Panc1 (cell line): ENCODE results near the gene REN. TPM values are rescaled to one million over a fixed set of nuclear protein-coding genes. Genes with fewer than 3 reads are reported as not detected.

Experiments used
- ATAC-seq: fragments of 200-7000 bp; cut with Tn5 transposase; 2 replicates; pipeline ENCODE4 v1.9.1; 2020; ENCODE audit warnings: mild to moderate bottlenecking, moderate library complexity
- BruUV-seq: library from RNA; stranded (reverse); fragments of 400-500 nt; replicated peaks from 2 replicates; lab custom pipeline; 2021; lab: Mats Ljungman, UMichigan
- CTCF ChIA-PET: fragments of 300-600 bp; sonication (Branson Sonifier 250); formaldehyde crosslinking; loops from one replicate; lab custom pipeline; 2022; ENCODE audit warnings: antibody characterized with exemption; lab: Charles Lee
- POLR2A ChIA-PET: fragments of 300-600 bp; sonication (Branson Sonifier 250); formaldehyde crosslinking; loops from one replicate; lab custom pipeline; 2022; ENCODE audit warnings: antibody characterized with exemption; lab: Charles Lee
- DNase-seq: peaks from one replicate; pipeline ENCODE4 v3.0.0-alpha.2; 2010; ENCODE audit warnings: low read depth, low spot score
- H3K27ac ChIP-seq: 2 replicates; pipeline ENCODE4 v1.5.1; 2011; ENCODE audit warnings: mild to moderate bottlenecking, low read length, inconsistent platforms
- H3K27me3 ChIP-seq: fragments of 200-500 bp; sonication (Bioruptor generic); 2 replicates; pipeline ENCODE4 v1.6.0; 2014; ENCODE audit warnings: low read length, inconsistent platforms; ENCODE audit not compliant: control insufficient read depth, insufficient read depth
- H3K36me3 ChIP-seq: fragments of 200-500 bp; sonication (Bioruptor generic); 2 replicates; pipeline ENCODE4 v1.5.1; 2014; ENCODE audit warnings: inconsistent platforms, mild to moderate bottlenecking, low read length, moderate library complexity; ENCODE audit not compliant: control insufficient read depth, insufficient read depth
- H3K4me1 ChIP-seq: 2 replicates; pipeline ENCODE4 v1.5.1; 2011; ENCODE audit warnings: inconsistent platforms, mild to moderate bottlenecking, low read length, moderate library complexity; ENCODE audit not compliant: control insufficient read depth, insufficient read depth
- H3K4me3 ChIP-seq, 2 experiments: 2 replicates each; pipeline ENCODE4 v1.5.1; 2011 to 2012; ENCODE audit warnings: low read depth in 2 of 2, low read length in 2 of 2, mild to moderate bottlenecking in 2 of 2, inconsistent platforms in 1 of 2, moderate library complexity in 1 of 2
- H3K9me3 ChIP-seq: fragments of 200-500 bp; sonication (Bioruptor generic); 2 replicates; pipeline ENCODE4 v1.5.1; 2014; ENCODE audit warnings: low read depth, mild to moderate bottlenecking, inconsistent platforms, low read length, moderate library complexity; ENCODE audit not compliant: control insufficient read depth, insufficient read depth
- CTCF ChIP-seq: fragments of 450-650 bp; IDR thresholded peaks from 2 replicates; pipeline ENCODE4 v1.5.1; 2017; ENCODE audit warnings: mild to moderate bottlenecking
- POLR2AphosphoS5 ChIP-seq: IDR thresholded peaks from 2 replicates; pipeline ENCODE4 v1.6.1; 2012; ENCODE audit warnings: mild to moderate bottlenecking, low read depth, low read length, moderate library complexity
- REST ChIP-seq, 2 experiments: IDR thresholded peaks; 2 replicates each; pipeline ENCODE4 v1.6.1; 2011 to 2012; ENCODE audit warnings: low read depth in 2 of 2, control low read depth in 1 of 2, low read length in 1 of 2, mild to moderate bottlenecking in 1 of 2, moderate library complexity in 1 of 2; ENCODE audit not compliant: insufficient read depth in 1 of 2
- SIN3A ChIP-seq: IDR thresholded peaks from 2 replicates; pipeline ENCODE4 v1.6.1; 2012; ENCODE audit warnings: low read depth, mild to moderate bottlenecking, low read length, moderate library complexity, borderline replicate concordance; ENCODE audit not compliant: insufficient read depth
- TCF7L2 ChIP-seq: IDR thresholded peaks from 2 replicates; pipeline ENCODE4 v1.6.1; 2011; ENCODE audit warnings: mild to moderate bottlenecking, low read depth, low read length, inconsistent platforms
- in situ Hi-C: cut with HindIII; loops from 2 replicates; pipeline ENCODE4 v1.10.0; 2016; ENCODE audit warnings: low sequenced_read_pairs, low pct_unique_long_range_greater_than_20kb
- intact Hi-C: fragments of 100-400 bp; cut with micrococcal nuclease; formaldehyde crosslinking; loops from one replicate; pipeline ENCODE4 v1.10.0; 2022; ENCODE audit not compliant: unreplicated experiment
- total RNA-seq: library from RNA; stranded (reverse); gene quantifications from one replicate; pipeline ENCODE4 v1.2.1, GENCODE V29; 2021; ENCODE audit not compliant: unreplicated experiment

Gene REN
- total RNA-seq, 1 experiment from 2014 or later, result not detected

- ChIA-PET POLR2A (no interaction called here), CTCF (interaction anchor here (0.6 to 0.7 kb wide), 2 partner anchors 274 to 344 kb away, joined by 3 to 4 read pairs; no protein-coding TSS in a partner anchor)
- no peak overlapping the region for H3K27ac ChIP-seq
- DNase-seq (no peak), ATAC-seq (no peak)
- in situ Hi-C loops (loop anchor here (25.0 kb wide), 1 partner anchor 270 kb away; the partner anchor contains the start of gene SNRPE), intact Hi-C loops (no loop called here)
- H3K27me3 ChIP-seq, result no peaks in the 10 kb centered on the region
- H3K9me3 ChIP-seq, result no peaks in the 10 kb centered on the region
- no peaks in the 10 kb centered on the region for H3K36me3 ChIP-seq
- no TSS peak for BruUV-seq
- TF ChIP-seq SIN3A (no peak), CTCF (no peak)
- peaks cover 25% of the 10 kb centered on the region for H3K4me1 ChIP-seq
- H3K4me3 ChIP-seq, result no peak overlapping the region
Observed at GRCh38 chr1:204131978-204132377, 34.2 kb downstream of the REN start.

- TF ChIP-seq SIN3A (no peak), TCF7L2 (no peak), CTCF (no peak), REST (IDR thresholded peaks at IDR 0.05; ENCODE audit: insufficient read depth in 1 of 2, low read depth in 2 of 2, low read length in 1 of 2) (no peak), POLR2AphosphoS5 (no peak)
- no peaks in the 10 kb centered on the region for H3K36me3 ChIP-seq
- DNase-seq (no peak), ATAC-seq (no peak)
- ChIA-PET CTCF (interaction anchor here (0.6 to 1.1 kb wide), 2 partner anchors 11 to 345 kb away, joined by 3 to 5 read pairs; no protein-coding TSS in a partner anchor), POLR2A (interaction anchor here (0.5 kb wide), 1 partner anchor 1758 kb away, joined by 3 read pairs; no protein-coding TSS in a partner anchor)
- intact Hi-C loops, result no loop called here
- in situ Hi-C loops, result loop anchor here (25.0 kb wide), 1 partner anchor 269 kb away; the partner anchor contains the start of gene SNRPE
- no peak overlapping the region for H3K4me3 ChIP-seq
- no peak overlapping the region for H3K27ac ChIP-seq
- BruUV-seq, result no TSS peak
- H3K4me1 ChIP-seq, result peaks cover 29% of the 10 kb centered on the region
- H3K9me3 ChIP-seq, result no peaks in the 10 kb centered on the region
- no peaks in the 10 kb centered on the region for H3K27me3 ChIP-seq
Observed at GRCh38 chr1:204130981-204131892, 34.9 kb downstream of the REN start.
